HepG2 (cell line): Measurements from ENCODE around the gene RNF222. TPM values are rescaled to one million over a fixed set of nuclear protein-coding genes. Genes with fewer than 3 reads are reported as not detected.
A peak's percentile ranks its signal among the peaks of the same experiment; 100 is the strongest.

ENCODE experiments used
- CENPBD1 ChIP-seq: sonication (generic); formaldehyde crosslinking; IDR thresholded peaks from 2 replicates; pipeline ENCODE4 v1.8.0; 2022; ENCODE audit warnings: missing genetic modification reagents, low read depth, mild to moderate bottlenecking, borderline replicate concordance
- DMTF1 ChIP-seq: sonication (generic); formaldehyde crosslinking; IDR thresholded peaks from 2 replicates; pipeline ENCODE4 v1.4.0; 2020; ENCODE audit warnings: mild to moderate bottlenecking, missing genetic modification reagents
- E2F1 ChIP-seq: sonication (generic); formaldehyde crosslinking; IDR thresholded peaks from 2 replicates; pipeline ENCODE4 v1.5.0; 2020; ENCODE audit warnings: missing genetic modification reagents
- FOXA1 ChIP-seq, 2 experiments: fragments of 450-650 bp in 1 of 2; sonication (generic) in 1 of 2; formaldehyde crosslinking in 1 of 2; IDR thresholded peaks; 2 replicates each; pipeline versions ENCODE4 v1.4.0 to v1.6.1; 2016 to 2020; ENCODE audit warnings: missing genetic modification reagents in 1 of 2
- HOXA9 ChIP-seq: sonication (generic); formaldehyde crosslinking; IDR thresholded peaks from 2 replicates; pipeline ENCODE4 v1.8.1; 2022; ENCODE audit warnings: missing genetic modification reagents, mild to moderate bottlenecking, moderate library complexity, borderline replicate concordance
- IRF2 ChIP-seq: IDR thresholded peaks from 2 replicates; pipeline ENCODE4 v1.6.1; 2018; ENCODE audit warnings: missing genetic modification reagents, missing compliant biosample characterization
- MTA1 ChIP-seq: sonication (generic); formaldehyde crosslinking; IDR thresholded peaks from 2 replicates; pipeline ENCODE4 v1.4.0; 2020; ENCODE audit warnings: missing genetic modification reagents, mild to moderate bottlenecking, borderline replicate concordance
- MTERF4 ChIP-seq: sonication (generic); formaldehyde crosslinking; IDR thresholded peaks from 2 replicates; pipeline ENCODE4 v1.8.0; 2023; ENCODE audit warnings: mild to moderate bottlenecking, missing genetic modification reagents
- NFE2 ChIP-seq: sonication (generic); formaldehyde crosslinking; IDR thresholded peaks from 2 replicates; pipeline ENCODE4 v1.4.0; 2020; ENCODE audit warnings: missing genetic modification reagents
- POLR2G ChIP-seq: fragments of 200-400 bp; formaldehyde crosslinking; IDR thresholded peaks from 2 replicates; pipeline ENCODE4 v1.6.1; 2018; ENCODE audit warnings: mild to moderate bottlenecking, low read depth, low read length, moderate library complexity
- SIN3A ChIP-seq: IDR thresholded peaks from 2 replicates; pipeline ENCODE4 v1.6.1; 2011; ENCODE audit warnings: low read depth, mild to moderate bottlenecking, control low read depth, low read length, borderline replicate concordance
- SP5 ChIP-seq: IDR thresholded peaks from 2 replicates; pipeline ENCODE4 v1.6.1; 2016; ENCODE audit warnings: low read depth, borderline replicate concordance
- TOE1 ChIP-seq: sonication (generic); formaldehyde crosslinking; IDR thresholded peaks from 2 replicates; pipeline ENCODE4 v1.4.0; 2020; ENCODE audit warnings: mild to moderate bottlenecking, missing genetic modification reagents
- ZBTB2 ChIP-seq: sonication (generic); formaldehyde crosslinking; IDR thresholded peaks from 2 replicates; pipeline ENCODE4 v1.8.0; 2022; ENCODE audit warnings: low read depth, missing genetic modification reagents
- ZKSCAN8 ChIP-seq: IDR thresholded peaks from 2 replicates; pipeline ENCODE4 v1.6.1; 2016; ENCODE audit warnings: borderline replicate concordance, missing genetic modification reagents, missing compliant biosample characterization
- ZNF331 ChIP-seq: sonication (generic); formaldehyde crosslinking; IDR thresholded peaks from 2 replicates; pipeline ENCODE4 v1.4.0; 2020; ENCODE audit warnings: missing genetic modification reagents
- ZNF382 ChIP-seq: sonication (generic); formaldehyde crosslinking; IDR thresholded peaks from 2 replicates; pipeline ENCODE4 v1.5.0; 2020; ENCODE audit warnings: missing genetic modification reagents, mild to moderate bottlenecking, borderline replicate concordance
- ZNF564 ChIP-seq: sonication (generic); formaldehyde crosslinking; IDR thresholded peaks from 2 replicates; pipeline ENCODE4 v1.8.1; 2023; ENCODE audit warnings: mild to moderate bottlenecking, missing genetic modification reagents
- ZNF607 ChIP-seq: sonication (generic); formaldehyde crosslinking; IDR thresholded peaks from 2 replicates; pipeline ENCODE4 v1.5.1; 2020; ENCODE audit warnings: missing genetic modification reagents, mild to moderate bottlenecking, borderline replicate concordance
- ZNF75D ChIP-seq: sonication (generic); formaldehyde crosslinking; IDR thresholded peaks from 2 replicates; pipeline ENCODE4 v1.8.1; 2023; ENCODE audit warnings: missing genetic modification reagents, mild to moderate bottlenecking, borderline replicate concordance
- ZNF891 ChIP-seq: sonication (generic); formaldehyde crosslinking; IDR thresholded peaks from 2 replicates; pipeline ENCODE4 v1.5.0; 2020; ENCODE audit warnings: mild to moderate bottlenecking, missing genetic modification reagents
- ZSCAN22 ChIP-seq: sonication (generic); formaldehyde crosslinking; IDR thresholded peaks from 2 replicates; pipeline ENCODE4 v1.4.0; 2020; ENCODE audit warnings: mild to moderate bottlenecking, missing genetic modification reagents
- ZSCAN30 ChIP-seq: sonication (generic); formaldehyde crosslinking; IDR thresholded peaks from 2 replicates; pipeline ENCODE4 v1.5.0; 2020; ENCODE audit warnings: mild to moderate bottlenecking, missing genetic modification reagents
- polyA plus RNA-seq, 8 experiments: library from polyadenylated mRNA; depleted of rRNA in 3 of 8; stranded (reverse) in 7 of 8; unstranded in 1 of 8; fragments of >200 nt; fragmentation: Illumina TruSeq in 4 of 8; extraction: Trizol in 4 of 8; gene quantifications; 2 replicates each; pipeline versions ENCODE4 v1.2.1 to v1.2.3, GENCODE V29; 2011 to 2016; ENCODE audit warnings: low read depth in 4 of 8, missing spikeins in 1 of 8, mixed read lengths in 1 of 8; ENCODE audit not compliant: insufficient read depth in 1 of 8
- total RNA-seq, 5 experiments: library from RNA; depleted of rRNA; stranded (reverse); fragments of >200 nt; fragmentation: Illumina TruSeq; extraction: Trizol; gene quantifications; 2 replicates each; pipeline ENCODE4 v1.2.3, GENCODE V29; 2016; ENCODE audit warnings: low read depth in 1 of 5

The RNF222 gene
- total and polyA plus RNA-seq, 2 of the 13 experiments (the other 11 are each of a cell fraction or from before 2014, with no cell fraction given) = not detected

GRCh38 chr17:8376271-8377067 lies 21.2 kb downstream of the RNF222 start, which contains the start of gene KRABD2 (continued):
- no peak for TF ChIP-seq CENPBD1 (CRISPR knock-in tag)
- peak; percentile 61; the same call in 1 of the 2 replicates for TF ChIP-seq E2F1 (CRISPR knock-in tag)
- TF ChIP-seq ZNF891 (CRISPR knock-in tag) = 0 out of 2 replicates have a peak, but pooled peaks have one; percentile 43
- TF ChIP-seq ZNF607 (CRISPR knock-in tag) = 0 out of 2 replicates have a peak, but pooled peaks have one; percentile 61
- peak; percentile 89 for TF ChIP-seq IRF2 (CRISPR knock-in tag)
- no peak for TF ChIP-seq NFE2 (CRISPR knock-in tag)
- TF ChIP-seq ZBTB2 (CRISPR knock-in tag) = peak; percentile 50; the same call in 1 of the 2 replicates
- TF ChIP-seq ZNF564 (CRISPR knock-in tag) = peak; percentile 69
- TF ChIP-seq POLR2G = peak; percentile 96
- peak; percentile 51; the same call in 1 of the 2 replicates for TF ChIP-seq MTERF4 (CRISPR knock-in tag)
- TF ChIP-seq SP5 (CRISPR knock-in tag) = peak; percentile 65; the same call in 1 of the 2 replicates
- 0 out of 2 replicates have a peak, but pooled peaks have one; percentile 22 for TF ChIP-seq ZKSCAN8 (CRISPR knock-in tag)
- peak; percentile 86 for TF ChIP-seq ZNF331 (CRISPR knock-in tag)
- no peak for TF ChIP-seq DMTF1 (CRISPR knock-in tag)
- no peak for TF ChIP-seq TOE1 (CRISPR knock-in tag)
- TF ChIP-seq FOXA1 (IDR thresholded peaks at IDR 0.05) = no peak
- TF ChIP-seq FOXA1 (CRISPR knock-in tag; IDR thresholded peaks at IDR 0.05) = peak; percentile 42; the same call in 1 of the 2 replicates
- TF ChIP-seq ZSCAN22 (CRISPR knock-in tag) = no peak
- no peak for TF ChIP-seq ZSCAN30 (CRISPR knock-in tag)
- TF ChIP-seq SIN3A = peak; percentile 94
- no peak for TF ChIP-seq ZNF75D (CRISPR knock-in tag)
- peak; percentile 69; the same call in 1 of the 2 replicates for TF ChIP-seq HOXA9 (CRISPR knock-in tag)
- TF ChIP-seq ZNF382 (CRISPR knock-in tag) = no peak
- TF ChIP-seq MTA1 = peak; percentile 52; the same call in 1 of the 2 replicates
